ENCODE data around the gene PPT2. TPM values are rescaled to one million over a fixed set of nuclear protein-coding genes. Genes with fewer than 3 reads are reported as not detected.
A peak's percentile ranks its signal among the peaks of the same experiment; 100 is the strongest.

The PPT2 gene
- total and polyA plus RNA-seq, 2 experiments from 2014 or later: 8.9 to 20.6 TPM

DNA sequence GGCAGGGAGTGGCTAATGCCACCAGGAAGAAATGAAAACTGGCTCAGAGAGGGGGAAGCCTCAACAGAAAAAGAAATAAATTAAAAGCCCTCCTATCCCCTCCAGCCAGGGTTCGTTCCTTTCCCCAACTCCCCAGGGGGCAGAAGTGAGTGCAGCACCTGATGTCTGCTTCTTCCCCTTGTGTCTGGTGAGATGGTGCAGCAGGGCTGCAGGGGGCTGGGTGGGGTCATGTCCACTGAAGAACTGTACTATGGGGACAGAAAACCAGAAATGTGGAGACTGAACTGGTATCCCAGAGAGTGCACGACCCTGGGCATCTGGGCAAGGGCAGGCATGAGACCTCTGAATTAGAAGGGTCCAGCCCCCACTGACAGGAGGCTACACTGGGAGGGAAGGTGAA lies 14.4 kb downstream of the PPT2 start:
- H3K27me3 ChIP-seq (ENCODE audit: insufficient read depth): no peaks in the 10 kb centered on the region
- Mint-ChIP-seq H3K27ac (no peak overlapping the region), H3K9me3 (no peaks in the 10 kb centered on the region), H3K36me3 (ENCODE audit: low read depth) (peaks cover 58% of the 10 kb centered on the region), H3K27me3 (ENCODE audit: insufficient read depth, low read depth, poor library complexity) (peaks cover 6% of the 10 kb centered on the region), H3K4me3 (no peak overlapping the region), H3K4me1 (peaks cover 21% of the 10 kb centered on the region)
- peaks cover 17% of the 10 kb centered on the region for H3K79me2 ChIP-seq (replicated peaks; ENCODE audit: insufficient read depth)
- no peaks in the 10 kb centered on the region for H3K9me2 ChIP-seq (ENCODE audit: insufficient read depth)
- H3K4me1 ChIP-seq (ENCODE audit: insufficient read depth): peaks cover 12% of the 10 kb centered on the region
- no peak for DNase-seq (ENCODE audit: low spot score)
- H4K20me1 ChIP-seq (replicated peaks; ENCODE audit: insufficient read depth): peaks cover 15% of the 10 kb centered on the region; the same call in 1 of the 2 replicates
- H3F3A ChIP-seq (replicated peaks; ENCODE audit: low read depth): peaks cover 12% of the 10 kb centered on the region
- TF ChIP-seq STAT1 (IDR thresholded peaks at IDR 0.05; ENCODE audit: unreplicated experiment) (no peak), POLR2AphosphoS5 (IDR thresholded peaks at IDR 0.05; ENCODE audit: low read depth) (0 out of 2 replicates have a peak, but pooled peaks have one; percentile 11), EZH2phosphoT487 (IDR thresholded peaks at IDR 0.05; ENCODE audit: unreplicated experiment) (no peak)
- TF ChIP-seq, protein P1, sequence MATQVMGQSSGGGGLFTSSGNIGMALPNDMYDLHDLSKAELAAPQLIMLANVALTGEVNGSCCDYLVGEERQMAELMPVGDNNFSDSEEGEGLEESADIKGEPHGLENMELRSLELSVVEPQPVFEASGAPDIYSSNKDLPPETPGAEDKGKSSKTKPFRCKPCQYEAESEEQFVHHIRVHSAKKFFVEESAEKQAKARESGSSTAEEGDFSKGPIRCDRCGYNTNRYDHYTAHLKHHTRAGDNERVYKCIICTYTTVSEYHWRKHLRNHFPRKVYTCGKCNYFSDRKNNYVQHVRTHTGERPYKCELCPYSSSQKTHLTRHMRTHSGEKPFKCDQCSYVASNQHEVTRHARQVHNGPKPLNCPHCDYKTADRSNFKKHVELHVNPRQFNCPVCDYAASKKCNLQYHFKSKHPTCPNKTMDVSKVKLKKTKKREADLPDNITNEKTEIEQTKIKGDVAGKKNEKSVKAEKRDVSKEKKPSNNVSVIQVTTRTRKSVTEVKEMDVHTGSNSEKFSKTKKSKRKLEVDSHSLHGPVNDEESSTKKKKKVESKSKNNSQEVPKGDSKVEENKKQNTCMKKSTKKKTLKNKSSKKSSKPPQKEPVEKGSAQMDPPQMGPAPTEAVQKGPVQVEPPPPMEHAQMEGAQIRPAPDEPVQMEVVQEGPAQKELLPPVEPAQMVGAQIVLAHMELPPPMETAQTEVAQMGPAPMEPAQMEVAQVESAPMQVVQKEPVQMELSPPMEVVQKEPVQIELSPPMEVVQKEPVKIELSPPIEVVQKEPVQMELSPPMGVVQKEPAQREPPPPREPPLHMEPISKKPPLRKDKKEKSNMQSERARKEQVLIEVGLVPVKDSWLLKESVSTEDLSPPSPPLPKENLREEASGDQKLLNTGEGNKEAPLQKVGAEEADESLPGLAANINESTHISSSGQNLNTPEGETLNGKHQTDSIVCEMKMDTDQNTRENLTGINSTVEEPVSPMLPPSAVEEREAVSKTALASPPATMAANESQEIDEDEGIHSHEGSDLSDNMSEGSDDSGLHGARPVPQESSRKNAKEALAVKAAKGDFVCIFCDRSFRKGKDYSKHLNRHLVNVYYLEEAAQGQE (IDR thresholded peaks at IDR 0.05; ENCODE audit: unreplicated experiment): no peak
- no peak for ATAC-seq
- H2AFZ ChIP-seq: no peak overlapping the region
- peak overlapping the region; percentile 87; the same call in 1 of the 2 replicates for H3K27ac ChIP-seq (ENCODE audit: low read depth)
- no peaks in the 10 kb centered on the region; the same call in 1 of the 2 replicates for H3K36me3 ChIP-seq (ENCODE audit: insufficient read depth)
- no peak overlapping the region for H3K4me3 ChIP-seq
- H3K4me2 ChIP-seq: no peak overlapping the region

DNA sequence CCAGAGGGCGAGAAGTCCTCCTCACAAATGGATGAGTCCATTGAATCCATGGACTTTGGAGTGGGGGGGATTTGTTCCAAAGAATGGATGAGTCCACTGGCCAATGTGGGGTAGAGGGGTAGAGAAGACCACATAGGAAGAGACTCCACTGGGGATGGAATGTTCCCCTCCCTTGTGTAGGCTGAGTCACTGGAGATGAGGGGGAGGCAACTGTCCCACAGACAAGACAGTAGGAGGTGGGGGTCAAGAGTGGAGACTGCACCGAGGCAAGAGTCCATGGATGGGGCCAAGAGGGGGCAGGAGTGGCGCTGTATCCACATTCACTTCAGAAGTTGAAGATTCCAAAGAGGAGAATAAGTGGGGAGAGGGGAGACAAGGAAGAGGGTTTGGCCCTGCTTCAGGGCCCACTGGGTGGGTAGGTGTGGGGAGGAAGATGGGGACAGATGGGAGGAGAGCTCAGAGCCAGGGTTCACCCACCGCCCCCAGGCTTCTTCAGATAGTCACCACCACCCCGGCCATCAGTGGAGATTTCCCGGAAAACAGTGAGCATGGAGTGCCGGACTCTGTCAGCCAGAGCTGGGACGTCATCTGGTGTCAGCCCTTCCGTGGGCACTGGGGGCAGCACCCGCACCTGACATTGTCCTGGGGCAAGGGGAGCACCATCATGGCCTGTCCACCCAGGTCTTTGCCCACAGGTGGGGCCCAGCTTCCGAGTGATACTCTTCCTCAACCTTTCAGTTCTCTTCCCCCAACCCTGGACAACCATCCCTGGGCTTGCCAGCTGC lies 15.1 kb downstream of the PPT2 start:
- H3K36me3 ChIP-seq (ENCODE audit: insufficient read depth): no peaks in the 10 kb centered on the region; the same call in 1 of the 2 replicates
- ATAC-seq: no peak
- no peak overlapping the region for H2AFZ ChIP-seq
- H3K4me3 ChIP-seq: no peak overlapping the region
- peaks cover 19% of the 10 kb centered on the region; the same call in 1 of the 2 replicates for H4K20me1 ChIP-seq (replicated peaks; ENCODE audit: insufficient read depth)
- peaks cover 12% of the 10 kb centered on the region for H3F3A ChIP-seq (replicated peaks; ENCODE audit: low read depth)
- H3K9me2 ChIP-seq (ENCODE audit: insufficient read depth): no peaks in the 10 kb centered on the region
- peaks cover 24% of the 10 kb centered on the region for H3K4me1 Mint-ChIP-seq
- H3K4me1 ChIP-seq (ENCODE audit: insufficient read depth): peaks cover 17% of the 10 kb centered on the region
- TF ChIP-seq ZNF331 (CRISPR knock-in tag; IDR thresholded peaks at IDR 0.05; ENCODE audit: low read depth) (no peak), NANOG (IDR thresholded peaks at IDR 0.05; ENCODE audit: borderline replicate concordance) (no peak)
- TF ChIP-seq, protein P2, sequence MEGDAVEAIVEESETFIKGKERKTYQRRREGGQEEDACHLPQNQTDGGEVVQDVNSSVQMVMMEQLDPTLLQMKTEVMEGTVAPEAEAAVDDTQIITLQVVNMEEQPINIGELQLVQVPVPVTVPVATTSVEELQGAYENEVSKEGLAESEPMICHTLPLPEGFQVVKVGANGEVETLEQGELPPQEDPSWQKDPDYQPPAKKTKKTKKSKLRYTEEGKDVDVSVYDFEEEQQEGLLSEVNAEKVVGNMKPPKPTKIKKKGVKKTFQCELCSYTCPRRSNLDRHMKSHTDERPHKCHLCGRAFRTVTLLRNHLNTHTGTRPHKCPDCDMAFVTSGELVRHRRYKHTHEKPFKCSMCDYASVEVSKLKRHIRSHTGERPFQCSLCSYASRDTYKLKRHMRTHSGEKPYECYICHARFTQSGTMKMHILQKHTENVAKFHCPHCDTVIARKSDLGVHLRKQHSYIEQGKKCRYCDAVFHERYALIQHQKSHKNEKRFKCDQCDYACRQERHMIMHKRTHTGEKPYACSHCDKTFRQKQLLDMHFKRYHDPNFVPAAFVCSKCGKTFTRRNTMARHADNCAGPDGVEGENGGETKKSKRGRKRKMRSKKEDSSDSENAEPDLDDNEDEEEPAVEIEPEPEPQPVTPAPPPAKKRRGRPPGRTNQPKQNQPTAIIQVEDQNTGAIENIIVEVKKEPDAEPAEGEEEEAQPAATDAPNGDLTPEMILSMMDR (conservative IDR thresholded peaks at IDR 0.05; ENCODE audit: low read depth in 2 of 2): peak in 1 of 2 experiments; percentile 24; a peak in 1 of 4 replicates
- TF ChIP-seq, protein P3, sequence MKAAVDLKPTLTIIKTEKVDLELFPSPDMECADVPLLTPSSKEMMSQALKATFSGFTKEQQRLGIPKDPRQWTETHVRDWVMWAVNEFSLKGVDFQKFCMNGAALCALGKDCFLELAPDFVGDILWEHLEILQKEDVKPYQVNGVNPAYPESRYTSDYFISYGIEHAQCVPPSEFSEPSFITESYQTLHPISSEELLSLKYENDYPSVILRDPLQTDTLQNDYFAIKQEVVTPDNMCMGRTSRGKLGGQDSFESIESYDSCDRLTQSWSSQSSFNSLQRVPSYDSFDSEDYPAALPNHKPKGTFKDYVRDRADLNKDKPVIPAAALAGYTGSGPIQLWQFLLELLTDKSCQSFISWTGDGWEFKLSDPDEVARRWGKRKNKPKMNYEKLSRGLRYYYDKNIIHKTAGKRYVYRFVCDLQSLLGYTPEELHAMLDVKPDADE (IDR thresholded peaks at IDR 0.05): no peak
- peaks cover 6% of the 10 kb centered on the region for H3K27me3 Mint-ChIP-seq (ENCODE audit: insufficient read depth, low read depth, poor library complexity)
- no peak overlapping the region for H3K4me3 Mint-ChIP-seq
- no peaks in the 10 kb centered on the region for H3K27me3 ChIP-seq (ENCODE audit: insufficient read depth)
- no peak overlapping the region for H3K4me2 ChIP-seq
- H3K79me2 ChIP-seq (replicated peaks; ENCODE audit: insufficient read depth): peaks cover 23% of the 10 kb centered on the region
- no peak overlapping the region for H3K27ac Mint-ChIP-seq
- no peak overlapping the region for H3K27ac ChIP-seq (ENCODE audit: low read depth)
- no peaks in the 10 kb centered on the region for H3K9me3 Mint-ChIP-seq
- peaks cover 56% of the 10 kb centered on the region for H3K36me3 Mint-ChIP-seq (ENCODE audit: low read depth)
- DNase-seq (ENCODE audit: low spot score): no peak

Data from GM23338 (cell line).